DOHH2 (cell line): ENCODE measurements around the gene RNF145.

ENCODE experiments used
- CTCF ChIP-seq: fragments of 200-600 bp; sonication (generic); IDR thresholded peaks from one replicate; pipeline ENCODE4 v1.5.1; 2014; ENCODE audit warnings: antibody characterized with exemption, mild to moderate bottlenecking, low read depth, low read length; ENCODE audit not compliant: poor library complexity, severe bottlenecking
- EZH2phosphoT487 ChIP-seq: fragments of 200-600 bp; sonication (generic); IDR thresholded peaks from 2 replicates; pipeline ENCODE4 v1.6.1; 2017; ENCODE audit warnings: borderline replicate concordance, mild to moderate bottlenecking, antibody characterized with exemption, low read length, moderate library complexity, mixed read lengths

DNA sequence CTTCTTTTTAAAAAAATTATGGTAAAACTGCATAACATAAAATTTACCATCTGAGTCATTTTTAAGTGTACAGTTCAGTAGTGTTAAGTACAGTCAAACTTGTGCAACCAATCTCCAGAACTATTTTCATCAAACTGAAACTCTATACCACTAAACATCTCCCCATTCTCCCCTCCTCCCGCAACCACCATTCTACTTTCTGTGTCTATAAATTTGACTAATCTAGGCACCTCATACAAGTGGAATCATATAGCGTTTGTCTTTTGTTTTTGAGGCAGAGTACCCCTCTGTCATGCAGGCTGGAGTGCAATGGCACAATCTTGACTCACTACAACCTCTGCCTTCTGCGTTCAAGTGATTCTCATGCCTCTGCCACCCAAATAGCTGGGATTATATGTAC lies 85.7 kb downstream of the RNF145 start:
- no peak for TF ChIP-seq CTCF
- no peak for TF ChIP-seq EZH2phosphoT487
